Stomach (tissue), 9 donors: ENCODE measurements around the gene MAST4. TPM values are rescaled to one million over a fixed set of nuclear protein-coding genes. Genes with fewer than 3 reads are reported as not detected.

Experiments
- DNase-seq, 2 donors: peaks; one replicate each; pipeline versions ENCODE4 v3.0.0 to v3.0.0-alpha.2; 2013 to 2019
- H3K27ac ChIP-seq, 5 donors: fragments of 200-600 bp in 4 of 5; sonication (generic) in 4 of 5; one replicate each; pipeline ENCODE4 v1.5.1; 2013 to 2019; ENCODE audit warnings: mild to moderate bottlenecking in 1 of 5, moderate library complexity in 1 of 5
- H3K27me3 ChIP-seq, 3 donors: fragments of 200-600 bp; sonication (generic); one replicate each; pipeline ENCODE4 v1.5.1; 2017 to 2019; ENCODE audit warnings: mixed run types in 1 of 3
- H3K36me3 ChIP-seq, 4 donors: fragments of 200-600 bp; sonication (generic); 1 replicate in 3 of 4; 2 replicates in 1 of 4; pipeline ENCODE4 v1.5.1; 2016 to 2019
- H3K4me1 ChIP-seq, 4 donors: fragments of 200-600 bp; sonication (generic); one replicate each; pipeline ENCODE4 v1.5.1; 2016 to 2019
- H3K4me3 ChIP-seq, 4 donors: fragments of 200-600 bp; sonication (generic) in 3 of 4; one replicate each; pipeline ENCODE4 v1.5.1; 2016 to 2019; ENCODE audit warnings: mild to moderate bottlenecking in 1 of 4
- H3K9me3 ChIP-seq, 4 donors: fragments of 200-600 bp; sonication (generic); one replicate each; pipeline ENCODE4 v1.5.1; 2016 to 2019
- EP300 ChIP-seq: sonication (generic); formaldehyde crosslinking; IDR thresholded peaks from one replicate; pipeline ENCODE4 v1.6.1; 2017; ENCODE audit warnings: antibody characterized with exemption
- POLR2A ChIP-seq, 4 donors: fragments of 450-650 bp; IDR thresholded peaks; one replicate each; pipeline ENCODE4 v1.6.1; 2016; ENCODE audit warnings: antibody characterized with exemption in 4 of 4, control low read depth in 2 of 4, mild to moderate bottlenecking in 1 of 4, moderate library complexity in 1 of 4
- POLR2AphosphoS5 ChIP-seq, 3 donors: sonication (generic); formaldehyde crosslinking; IDR thresholded peaks; one replicate each; pipeline ENCODE4 v1.6.1; 2016; ENCODE audit warnings: antibody characterized with exemption in 3 of 3
- WGBS, 5 donors: extraction: QIAGEN DNeasy Blood & Tissue Kit in 3 of 5; methylation state at CpG; one replicate each; pipeline versions ENCODE4 v1.1.5 to v1.1.7; 2013 to 2018; 5-methylcytosine and 5-hydroxymethylcytosine counted together
- intact Hi-C: fragments of 100-400 bp; cut with DNase I; formaldehyde crosslinking; loops from one replicate; pipeline ENCODE4 v1.15.1; 2023; ENCODE audit warnings: low total_unique reads
- polyA plus RNA-seq, 3 donors: library from polyadenylated mRNA; stranded (reverse); fragments of 200-250 nt; gene quantifications; one replicate each; pipeline ENCODE4 v1.2.3, GENCODE V29; 2013
- total RNA-seq, 5 donors: library from RNA; depleted of rRNA; stranded (reverse); fragments of >200 nt; gene quantifications; one replicate each; pipeline versions ENCODE4 v1.1.0 to v1.2.3, GENCODE V29; 2014 to 2016
- TF ChIP-seq, protein P1 (sequence below), 7 experiments: fragments of 450-650 bp in 4 of 7; fragments of 200-600 bp in 3 of 7; sonication (generic) in 3 of 7; IDR thresholded peaks; one replicate each; pipeline ENCODE4 v1.5.1; 2016 to 2019; ENCODE audit warnings: antibody characterized with exemption in 7 of 7, control low read depth in 2 of 7, mild to moderate bottlenecking in 1 of 7
- donor health status: healthy with polysubstance abuse.
- donor health status: Bipolar disorder and iron deficiency.
- donor health status: healthy.

MAST4 gene
- total and polyA plus RNA-seq, 8 donors: 1.5 to 52.5 (median 32.1) TPM

GRCh38 chr5:67032921-67033664 lies 436.9 kb downstream of the MAST4 start:
- TF ChIP-seq, protein P1, sequence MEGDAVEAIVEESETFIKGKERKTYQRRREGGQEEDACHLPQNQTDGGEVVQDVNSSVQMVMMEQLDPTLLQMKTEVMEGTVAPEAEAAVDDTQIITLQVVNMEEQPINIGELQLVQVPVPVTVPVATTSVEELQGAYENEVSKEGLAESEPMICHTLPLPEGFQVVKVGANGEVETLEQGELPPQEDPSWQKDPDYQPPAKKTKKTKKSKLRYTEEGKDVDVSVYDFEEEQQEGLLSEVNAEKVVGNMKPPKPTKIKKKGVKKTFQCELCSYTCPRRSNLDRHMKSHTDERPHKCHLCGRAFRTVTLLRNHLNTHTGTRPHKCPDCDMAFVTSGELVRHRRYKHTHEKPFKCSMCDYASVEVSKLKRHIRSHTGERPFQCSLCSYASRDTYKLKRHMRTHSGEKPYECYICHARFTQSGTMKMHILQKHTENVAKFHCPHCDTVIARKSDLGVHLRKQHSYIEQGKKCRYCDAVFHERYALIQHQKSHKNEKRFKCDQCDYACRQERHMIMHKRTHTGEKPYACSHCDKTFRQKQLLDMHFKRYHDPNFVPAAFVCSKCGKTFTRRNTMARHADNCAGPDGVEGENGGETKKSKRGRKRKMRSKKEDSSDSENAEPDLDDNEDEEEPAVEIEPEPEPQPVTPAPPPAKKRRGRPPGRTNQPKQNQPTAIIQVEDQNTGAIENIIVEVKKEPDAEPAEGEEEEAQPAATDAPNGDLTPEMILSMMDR (IDR thresholded peaks at IDR 0.05): no peak
- no peak for TF ChIP-seq POLR2AphosphoS5 (IDR thresholded peaks at IDR 0.05)
- TF ChIP-seq POLR2A (IDR thresholded peaks at IDR 0.05): no peak
- no peak for TF ChIP-seq EP300
- intact Hi-C loops: no loop called here

GRCh38 chr5:67033880-67034651 lies 437.9 kb downstream of the MAST4 start:
- 56 to 73% (median 68%) methylated on average over 8 of the region's 8 CpGs for WGBS, 5 donors
- intact Hi-C loops: no loop called here
- Histone ChIP-seq H3K9me3 (no peaks in the 10 kb centered on the region), H3K27me3 (no peaks in the 10 kb centered on the region), H3K4me1 (peaks cover 0 to 55% (median 37%) of the 10 kb centered on the region in 4 donors), H3K4me3 (no peak overlapping the region), H3K27ac (no peak overlapping the region), H3K36me3 (no peaks in the 10 kb centered on the region)
- DNase-seq: no peak
- TF ChIP-seq POLR2A (IDR thresholded peaks at IDR 0.05) (no peak), POLR2AphosphoS5 (IDR thresholded peaks at IDR 0.05) (no peak), EP300 (no peak)
- TF ChIP-seq, protein P1 (IDR thresholded peaks at IDR 0.05): no peak

More at GRCh38 chr5:67032921-67033664, 436.9 kb downstream of the MAST4 start:
- no peak for DNase-seq
- H3K4me3 ChIP-seq: no peak overlapping the region
- no peak overlapping the region for H3K27ac ChIP-seq
- no peaks in the 10 kb centered on the region for H3K9me3 ChIP-seq
- H3K27me3 ChIP-seq: no peaks in the 10 kb centered on the region
- H3K4me1 ChIP-seq: peaks cover 0 to 55% (median 37%) of the 10 kb centered on the region in 4 donors
- no peaks in the 10 kb centered on the region for H3K36me3 ChIP-seq
- 47 to 69% (median 57%) methylated on average over 2 of the region's 2 CpGs for WGBS, 5 donors

GRCh38 chr5:67035098-67035740 lies 439.0 kb downstream of the MAST4 start:
- peaks cover 0 to 57% (median 37%) of the 10 kb centered on the region in 4 donors for H3K4me1 ChIP-seq
- no peak for DNase-seq
- intact Hi-C loops: no loop called here
- WGBS, 5 donors: 88 to 96% (median 92%) methylated on average over 4 of the region's 4 CpGs
- H3K9me3 ChIP-seq: no peaks in the 10 kb centered on the region
- TF ChIP-seq EP300 (no peak), POLR2AphosphoS5 (IDR thresholded peaks at IDR 0.05) (no peak)
- no peak overlapping the region for H3K27ac ChIP-seq
- H3K27me3 ChIP-seq: no peaks in the 10 kb centered on the region
- H3K36me3 ChIP-seq: no peaks in the 10 kb centered on the region
- no peak overlapping the region for H3K4me3 ChIP-seq

- DNase-seq: no peak
- no peaks in the 10 kb centered on the region for H3K36me3 ChIP-seq
- 67 to 91% (median 88%) methylated on average over 1 of the region's 1 CpG for WGBS, 5 donors
- H3K27ac ChIP-seq: no peak overlapping the region
- H3K27me3 ChIP-seq: no peaks in the 10 kb centered on the region
- peaks cover 0 to 39% (median 20%) of the 10 kb centered on the region in 4 donors for H3K4me1 ChIP-seq
- H3K9me3 ChIP-seq: no peaks in the 10 kb centered on the region
- intact Hi-C loops: no loop called here
- TF ChIP-seq POLR2A (IDR thresholded peaks at IDR 0.05) (no peak), EP300 (no peak), POLR2AphosphoS5 (IDR thresholded peaks at IDR 0.05) (no peak)
- TF ChIP-seq, protein P1 (IDR thresholded peaks at IDR 0.05): no peak
- no peak overlapping the region for H3K4me3 ChIP-seq
Measured at GRCh38 chr5:67037171-67037570, 441.0 kb downstream of the MAST4 start.
